ENCODE results near the gene PTPRG. TPM values are rescaled to one million over a fixed set of nuclear protein-coding genes. Genes with fewer than 3 reads are reported as not detected.
A peak's percentile ranks its signal among the peaks of the same experiment; 100 is the strongest.

Gene PTPRG
- total and polyA plus RNA-seq, 2 of the 13 experiments (the other 11 are each of a cell fraction or from before 2014, with no cell fraction given) = 8.0 to 25.3 TPM

DNA sequence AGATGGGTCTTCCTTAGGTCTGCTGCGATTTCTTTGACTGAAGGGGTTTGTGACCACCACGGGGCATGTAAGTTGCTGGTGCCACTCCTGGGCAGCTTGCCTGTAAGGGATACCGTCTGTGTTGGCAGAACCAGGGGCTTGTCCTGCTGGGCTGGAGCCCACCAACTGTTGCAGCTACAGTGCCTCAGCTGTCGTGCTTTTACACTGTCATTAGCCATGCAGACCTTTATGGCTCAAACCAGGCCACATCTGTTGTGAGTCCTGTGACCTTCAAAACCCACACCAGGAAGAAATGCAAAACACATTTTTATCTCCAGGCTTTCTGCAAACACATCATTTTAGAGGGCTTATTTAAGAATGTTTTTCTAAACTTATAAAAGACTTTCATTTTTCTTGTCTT lies 168.7 kb downstream of the PTPRG start:
- ATAC-seq = 0 out of 3 replicates have a peak, but pooled peaks have one; percentile 32
- DNase-seq (ENCODE audit: low spot score) = peak; percentile 13
- H2AFZ ChIP-seq (ENCODE audit: low read length) = no peak overlapping the region
- FAIRE-seq = peak; percentile 46
- peaks cover 79% of the 10 kb centered on the region for H3K4me1 ChIP-seq (ENCODE audit: insufficient read depth, low read length)
- in situ Hi-C loops (cut with HindIII; ENCODE audit: extremely low pct_ligation_motif_present, low pct_unique_long_range_greater_than_20kb) (no loop called here), intact Hi-C loops (cut with micrococcal nuclease; ENCODE audit: unreplicated experiment) (no loop called here)
- POLR2A ChIA-PET = no interaction called here
- no peak for TF ChIP-seq IRX3 (CRISPR knock-in tag; IDR thresholded peaks at IDR 0.05; ENCODE audit: borderline replicate concordance, low read depth)
- TF ChIP-seq ZNF687 (CRISPR knock-in tag; IDR thresholded peaks at IDR 0.05) = 0 out of 2 replicates have a peak, but pooled peaks have one; percentile 18
- no peak for TF ChIP-seq GATAD1 (CRISPR knock-in tag; IDR thresholded peaks at IDR 0.05)
- no peak for TF ChIP-seq THAP7 (CRISPR knock-in tag; IDR thresholded peaks at IDR 0.05)
- H3K4me2 ChIP-seq (ENCODE audit: low read depth, low read length) = peak overlapping the region; percentile 56
- BruUV-seq (replicated peaks) = no TSS peak
- H3K4me3 ChIP-seq (replicated peaks in 1 of 3; ENCODE audit: insufficient read depth in 1 of 3, low read depth in 2 of 3, low read length in 3 of 3) = no peak overlapping the region
- H3K36me3 ChIP-seq (replicated peaks in 1 of 2; ENCODE audit: control insufficient read depth in 1 of 2, insufficient read depth in 2 of 2, low read length in 2 of 2) = no peaks in the 10 kb centered on the region
- CTCF ChIA-PET (ENCODE audit: low intra/inter-chr PET ratio, low total read pairs) = no interaction called here
- 75% methylated on average over 1 of the region's 4 CpGs for WGBS (ENCODE audit: low lambda C conversion rate)
- no peak overlapping the region for H3K9ac ChIP-seq (ENCODE audit: insufficient read depth, low read depth, low read length)
- H3K27me3 ChIP-seq (ENCODE audit: control insufficient read depth in 1 of 2, insufficient read depth in 2 of 2, low read length in 2 of 2) = no peaks in the 10 kb centered on the region
- H3K79me2 ChIP-seq (ENCODE audit: insufficient read depth, low read length) = peaks cover 19% of the 10 kb centered on the region
- H3K27ac ChIP-seq (ENCODE audit: extremely low read length, insufficient read depth, low read length) = peak overlapping the region; percentile 45
- no peaks in the 10 kb centered on the region for H3K9me3 ChIP-seq (ENCODE audit: low read length)
- H4K20me1 ChIP-seq (ENCODE audit: insufficient read depth, low read length) = no peaks in the 10 kb centered on the region

Data from HepG2 (cell line).